SK-N-SH treated with all-trans-retinoic acid at 6 μM for 48 hours (cell line): Measurements from ENCODE around the gene CHD1.

Source experiments
- ATAC-seq: fragments of 200-7000 bp; cut with Tn5 transposase; 3 replicates; pipeline ENCODE4 v1.9.1; 2020; ENCODE audit warnings: mild to moderate bottlenecking, moderate library complexity
- ARNTL ChIP-seq: fragments of 450-650 bp; formaldehyde crosslinking; IDR thresholded peaks from 2 replicates; pipeline ENCODE4 v1.5.0; 2020; ENCODE audit warnings: low read depth, mild to moderate bottlenecking, moderate library complexity, borderline replicate concordance
- BACH2 ChIP-seq: fragments of 250-450 bp; sonication (Bioruptor Pico); IDR thresholded peaks from 2 replicates; pipeline ENCODE4 v1.9.0; 2021; ENCODE audit warnings: mild to moderate bottlenecking, borderline replicate concordance
- CSDC2 ChIP-seq: fragments of 250-450 bp; sonication (Bioruptor Pico); IDR thresholded peaks from 2 replicates; pipeline ENCODE4 v1.5.0; 2020; ENCODE audit warnings: mild to moderate bottlenecking, moderate library complexity
- ESRRG ChIP-seq: fragments of 250-450 bp; sonication (Bioruptor Pico); IDR thresholded peaks from 2 replicates; pipeline ENCODE4 v1.6.1; 2021; ENCODE audit warnings: mild to moderate bottlenecking
- GLIS3 ChIP-seq: fragments of 250-450 bp; sonication (Bioruptor Pico); IDR thresholded peaks from 2 replicates; pipeline ENCODE4 v1.5.0; 2020; ENCODE audit warnings: mild to moderate bottlenecking, moderate library complexity
- ISL1 ChIP-seq: fragments of 250-450 bp; sonication (Bioruptor Pico); IDR thresholded peaks from 2 replicates; pipeline ENCODE4 v2.1.2; 2022; ENCODE audit warnings: mild to moderate bottlenecking, moderate library complexity
- OSR1 ChIP-seq: fragments of 250-450 bp; sonication (Bioruptor Pico); IDR thresholded peaks from 2 replicates; pipeline ENCODE4 v1.8.0; 2022; ENCODE audit warnings: moderate library complexity, mild to moderate bottlenecking, inconsistent platforms
- PPARA ChIP-seq: fragments of 250-450 bp; sonication (Bioruptor Pico); IDR thresholded peaks from 2 replicates; pipeline ENCODE4 v1.5.0; 2020; ENCODE audit warnings: mild to moderate bottlenecking, borderline replicate concordance
- RARB ChIP-seq: fragments of 250-450 bp; sonication (Bioruptor Pico); IDR thresholded peaks from 2 replicates; pipeline ENCODE4 v1.8.0; 2021; ENCODE audit warnings: mild to moderate bottlenecking, moderate library complexity
- TOX ChIP-seq: fragments of 250-450 bp; sonication (Bioruptor Pico); IDR thresholded peaks from 2 replicates; pipeline ENCODE4 v1.8.0; 2021; ENCODE audit warnings: mild to moderate bottlenecking, moderate library complexity, borderline replicate concordance
- ZC3H10 ChIP-seq: fragments of 250-450 bp; sonication (Bioruptor Pico); IDR thresholded peaks from 2 replicates; pipeline ENCODE4 v1.5.1; 2021; ENCODE audit warnings: mild to moderate bottlenecking, moderate library complexity
- ZFP3 ChIP-seq: fragments of 250-450 bp; sonication (Bioruptor Pico); IDR thresholded peaks from 2 replicates; pipeline ENCODE4 v1.5.0; 2020; ENCODE audit warnings: mild to moderate bottlenecking, moderate library complexity
- ZFP30 ChIP-seq: fragments of 450-650 bp; formaldehyde crosslinking; IDR thresholded peaks from 2 replicates; pipeline ENCODE4 v1.5.0; 2022; ENCODE audit warnings: mild to moderate bottlenecking, moderate library complexity
- ZNF70 ChIP-seq: fragments of 450-650 bp; formaldehyde crosslinking; IDR thresholded peaks from 2 replicates; pipeline ENCODE4 v1.5.0; 2020; ENCODE audit warnings: mild to moderate bottlenecking, moderate library complexity
- TF ChIP-seq, protein P1 (sequence below): fragments of 250-450 bp; sonication (Bioruptor Pico); IDR thresholded peaks from 2 replicates; pipeline ENCODE4 v1.8.0; 2020; ENCODE audit warnings: mild to moderate bottlenecking, moderate library complexity, borderline replicate concordance
- TF ChIP-seq, protein P2 (sequence below): fragments of 250-450 bp; sonication (Bioruptor Pico); IDR thresholded peaks from 2 replicates; pipeline ENCODE4 v1.5.1; 2020; ENCODE audit warnings: low read depth, mild to moderate bottlenecking, moderate library complexity
- TF ChIP-seq, protein P3 (sequence below): fragments of 250-450 bp; sonication (Bioruptor Pico); IDR thresholded peaks from 2 replicates; pipeline ENCODE4 v1.8.0; 2021; ENCODE audit warnings: low read depth, mild to moderate bottlenecking, moderate library complexity, borderline replicate concordance
- TF ChIP-seq, protein P4 (sequence below): fragments of 250-450 bp; sonication (Bioruptor Pico); IDR thresholded peaks from 2 replicates; pipeline ENCODE4 v1.5.1; 2021; ENCODE audit warnings: mild to moderate bottlenecking, moderate library complexity
- TF ChIP-seq, protein P5 (sequence below): fragments of 250-450 bp; sonication (Bioruptor Pico); IDR thresholded peaks from 2 replicates; pipeline ENCODE4 v1.5.0; 2020; ENCODE audit warnings: mild to moderate bottlenecking, moderate library complexity

CHD1 gene

DNA sequence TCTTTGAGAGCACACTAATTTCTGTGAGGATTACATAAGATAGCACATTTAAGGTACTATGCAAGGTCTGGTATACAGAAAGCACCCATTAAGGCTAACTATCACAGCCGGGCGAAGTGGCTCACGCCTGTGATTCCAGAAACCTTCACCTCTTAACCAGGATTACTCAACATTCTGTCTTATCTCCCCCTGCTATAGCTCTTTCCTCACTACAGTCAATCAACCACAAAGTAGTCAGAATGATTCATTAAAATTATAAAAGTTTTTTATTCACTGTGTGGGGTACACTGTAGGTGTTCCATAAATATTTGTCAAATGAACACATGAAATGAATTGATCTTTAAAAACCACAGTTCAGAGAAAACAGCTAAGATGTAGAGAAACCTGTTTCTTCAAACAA is 48.7 kb downstream of the CHD1 start:
- TF ChIP-seq CSDC2 (no peak), ZFP30 (CRISPR knock-in tag) (no peak), ESRRG (CRISPR knock-in tag) (no peak), ZFP3 (CRISPR knock-in tag) (no peak), ISL1 (CRISPR knock-in tag) (no peak), BACH2 (CRISPR knock-in tag) (no peak), PPARA (CRISPR knock-in tag) (no peak), TOX (CRISPR knock-in tag) (no peak)
- TF ChIP-seq, protein P1, sequence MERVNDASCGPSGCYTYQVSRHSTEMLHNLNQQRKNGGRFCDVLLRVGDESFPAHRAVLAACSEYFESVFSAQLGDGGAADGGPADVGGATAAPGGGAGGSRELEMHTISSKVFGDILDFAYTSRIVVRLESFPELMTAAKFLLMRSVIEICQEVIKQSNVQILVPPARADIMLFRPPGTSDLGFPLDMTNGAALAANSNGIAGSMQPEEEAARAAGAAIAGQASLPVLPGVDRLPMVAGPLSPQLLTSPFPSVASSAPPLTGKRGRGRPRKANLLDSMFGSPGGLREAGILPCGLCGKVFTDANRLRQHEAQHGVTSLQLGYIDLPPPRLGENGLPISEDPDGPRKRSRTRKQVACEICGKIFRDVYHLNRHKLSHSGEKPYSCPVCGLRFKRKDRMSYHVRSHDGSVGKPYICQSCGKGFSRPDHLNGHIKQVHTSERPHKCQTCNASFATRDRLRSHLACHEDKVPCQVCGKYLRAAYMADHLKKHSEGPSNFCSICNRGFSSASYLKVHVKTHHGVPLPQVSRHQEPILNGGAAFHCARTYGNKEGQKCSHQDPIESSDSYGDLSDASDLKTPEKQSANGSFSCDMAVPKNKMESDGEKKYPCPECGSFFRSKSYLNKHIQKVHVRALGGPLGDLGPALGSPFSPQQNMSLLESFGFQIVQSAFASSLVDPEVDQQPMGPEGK (CRISPR knock-in tag) = no peak
- TF ChIP-seq, protein P2, sequence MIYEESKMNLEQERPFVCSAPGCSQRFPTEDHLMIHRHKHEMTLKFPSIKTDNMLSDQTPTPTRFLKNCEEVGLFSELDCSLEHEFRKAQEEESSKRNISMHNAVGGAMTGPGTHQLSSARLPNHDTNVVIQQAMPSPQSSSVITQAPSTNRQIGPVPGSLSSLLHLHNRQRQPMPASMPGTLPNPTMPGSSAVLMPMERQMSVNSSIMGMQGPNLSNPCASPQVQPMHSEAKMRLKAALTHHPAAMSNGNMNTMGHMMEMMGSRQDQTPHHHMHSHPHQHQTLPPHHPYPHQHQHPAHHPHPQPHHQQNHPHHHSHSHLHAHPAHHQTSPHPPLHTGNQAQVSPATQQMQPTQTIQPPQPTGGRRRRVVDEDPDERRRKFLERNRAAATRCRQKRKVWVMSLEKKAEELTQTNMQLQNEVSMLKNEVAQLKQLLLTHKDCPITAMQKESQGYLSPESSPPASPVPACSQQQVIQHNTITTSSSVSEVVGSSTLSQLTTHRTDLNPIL (CRISPR knock-in tag) = no peak
- TF ChIP-seq, protein P3, sequence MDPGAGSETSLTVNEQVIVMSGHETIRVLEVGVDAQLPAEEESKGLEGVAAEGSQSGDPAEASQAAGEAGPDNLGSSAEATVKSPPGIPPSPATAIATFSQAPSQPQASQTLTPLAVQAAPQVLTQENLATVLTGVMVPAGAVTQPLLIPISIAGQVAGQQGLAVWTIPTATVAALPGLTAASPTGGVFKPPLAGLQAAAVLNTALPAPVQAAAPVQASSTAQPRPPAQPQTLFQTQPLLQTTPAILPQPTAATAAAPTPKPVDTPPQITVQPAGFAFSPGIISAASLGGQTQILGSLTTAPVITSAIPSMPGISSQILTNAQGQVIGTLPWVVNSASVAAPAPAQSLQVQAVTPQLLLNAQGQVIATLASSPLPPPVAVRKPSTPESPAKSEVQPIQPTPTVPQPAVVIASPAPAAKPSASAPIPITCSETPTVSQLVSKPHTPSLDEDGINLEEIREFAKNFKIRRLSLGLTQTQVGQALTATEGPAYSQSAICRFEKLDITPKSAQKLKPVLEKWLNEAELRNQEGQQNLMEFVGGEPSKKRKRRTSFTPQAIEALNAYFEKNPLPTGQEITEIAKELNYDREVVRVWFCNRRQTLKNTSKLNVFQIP (CRISPR knock-in tag) = no peak
- no peak for ATAC-seq

DNA sequence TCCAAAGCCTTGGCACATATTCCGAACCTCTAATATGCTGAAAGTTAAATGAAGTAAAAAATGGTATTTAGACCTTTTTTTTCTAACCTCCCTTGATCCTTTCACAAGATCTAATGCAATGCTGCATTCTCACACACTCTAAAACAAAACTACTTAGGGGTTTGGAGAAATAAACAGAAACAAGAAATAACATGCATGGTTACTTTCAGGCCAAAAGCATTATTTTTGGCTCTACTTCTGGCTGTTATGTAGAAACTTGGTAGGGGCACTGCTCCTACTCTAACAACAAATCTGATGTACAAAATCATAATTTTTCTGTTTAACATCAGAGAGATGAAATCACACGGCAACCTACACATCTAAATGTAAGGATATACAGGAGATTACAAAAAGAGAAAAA is 51.2 kb downstream of the CHD1 start:
- no peak for TF ChIP-seq ZFP3 (CRISPR knock-in tag)
- TF ChIP-seq, protein P2 (CRISPR knock-in tag) = no peak
- TF ChIP-seq, protein P1 (CRISPR knock-in tag) = no peak
- no peak for TF ChIP-seq ZNF70 (CRISPR knock-in tag)
- no peak for TF ChIP-seq ZFP30 (CRISPR knock-in tag)
- TF ChIP-seq, protein P4, sequence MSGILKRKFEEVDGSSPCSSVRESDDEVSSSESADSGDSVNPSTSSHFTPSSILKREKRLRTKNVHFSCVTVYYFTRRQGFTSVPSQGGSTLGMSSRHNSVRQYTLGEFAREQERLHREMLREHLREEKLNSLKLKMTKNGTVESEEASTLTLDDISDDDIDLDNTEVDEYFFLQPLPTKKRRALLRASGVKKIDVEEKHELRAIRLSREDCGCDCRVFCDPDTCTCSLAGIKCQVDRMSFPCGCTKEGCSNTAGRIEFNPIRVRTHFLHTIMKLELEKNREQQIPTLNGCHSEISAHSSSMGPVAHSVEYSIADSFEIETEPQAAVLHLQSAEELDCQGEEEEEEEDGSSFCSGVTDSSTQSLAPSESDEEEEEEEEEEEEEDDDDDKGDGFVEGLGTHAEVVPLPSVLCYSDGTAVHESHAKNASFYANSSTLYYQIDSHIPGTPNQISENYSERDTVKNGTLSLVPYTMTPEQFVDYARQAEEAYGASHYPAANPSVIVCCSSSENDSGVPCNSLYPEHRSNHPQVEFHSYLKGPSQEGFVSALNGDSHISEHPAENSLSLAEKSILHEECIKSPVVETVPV = no peak
- no peak for TF ChIP-seq CSDC2
- TF ChIP-seq RARB (CRISPR knock-in tag) = no peak
- ATAC-seq = no peak

DNA sequence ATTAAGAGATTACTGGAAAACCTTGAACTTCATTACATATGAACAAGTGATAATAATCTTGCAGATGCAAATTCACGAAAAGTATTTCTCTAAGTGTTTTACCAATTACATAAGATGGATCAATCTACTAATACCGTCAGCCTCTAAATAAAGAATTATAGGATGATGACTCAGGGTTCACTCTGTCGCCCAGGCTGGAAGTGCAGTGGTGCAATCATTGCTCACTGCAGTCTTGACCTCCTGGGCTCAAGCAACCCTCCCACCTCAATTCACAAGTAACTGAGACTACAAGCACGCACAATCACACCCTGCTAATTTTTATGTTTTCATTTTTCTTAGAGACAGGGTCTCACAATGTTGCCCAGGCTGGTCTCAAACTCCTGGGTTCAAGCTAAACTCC is 56.1 kb downstream of the CHD1 start:
- no peak for ATAC-seq
- no peak for TF ChIP-seq RARB (CRISPR knock-in tag)
- TF ChIP-seq GLIS3 (CRISPR knock-in tag) = no peak
- no peak for TF ChIP-seq ZC3H10 (CRISPR knock-in tag)
- TF ChIP-seq ZFP3 (CRISPR knock-in tag) = no peak
- no peak for TF ChIP-seq CSDC2
- TF ChIP-seq, protein P3 (CRISPR knock-in tag) = no peak
- no peak for TF ChIP-seq OSR1 (CRISPR knock-in tag)
- TF ChIP-seq, protein P5, sequence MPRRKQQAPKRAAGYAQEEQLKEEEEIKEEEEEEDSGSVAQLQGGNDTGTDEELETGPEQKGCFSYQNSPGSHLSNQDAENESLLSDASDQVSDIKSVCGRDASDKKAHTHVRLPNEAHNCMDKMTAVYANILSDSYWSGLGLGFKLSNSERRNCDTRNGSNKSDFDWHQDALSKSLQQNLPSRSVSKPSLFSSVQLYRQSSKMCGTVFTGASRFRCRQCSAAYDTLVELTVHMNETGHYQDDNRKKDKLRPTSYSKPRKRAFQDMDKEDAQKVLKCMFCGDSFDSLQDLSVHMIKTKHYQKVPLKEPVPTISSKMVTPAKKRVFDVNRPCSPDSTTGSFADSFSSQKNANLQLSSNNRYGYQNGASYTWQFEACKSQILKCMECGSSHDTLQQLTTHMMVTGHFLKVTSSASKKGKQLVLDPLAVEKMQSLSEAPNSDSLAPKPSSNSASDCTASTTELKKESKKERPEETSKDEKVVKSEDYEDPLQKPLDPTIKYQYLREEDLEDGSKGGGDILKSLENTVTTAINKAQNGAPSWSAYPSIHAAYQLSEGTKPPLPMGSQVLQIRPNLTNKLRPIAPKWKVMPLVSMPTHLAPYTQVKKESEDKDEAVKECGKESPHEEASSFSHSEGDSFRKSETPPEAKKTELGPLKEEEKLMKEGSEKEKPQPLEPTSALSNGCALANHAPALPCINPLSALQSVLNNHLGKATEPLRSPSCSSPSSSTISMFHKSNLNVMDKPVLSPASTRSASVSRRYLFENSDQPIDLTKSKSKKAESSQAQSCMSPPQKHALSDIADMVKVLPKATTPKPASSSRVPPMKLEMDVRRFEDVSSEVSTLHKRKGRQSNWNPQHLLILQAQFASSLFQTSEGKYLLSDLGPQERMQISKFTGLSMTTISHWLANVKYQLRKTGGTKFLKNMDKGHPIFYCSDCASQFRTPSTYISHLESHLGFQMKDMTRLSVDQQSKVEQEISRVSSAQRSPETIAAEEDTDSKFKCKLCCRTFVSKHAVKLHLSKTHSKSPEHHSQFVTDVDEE = no peak
- TF ChIP-seq, protein P2 (CRISPR knock-in tag) = no peak
- no peak for TF ChIP-seq ARNTL
- TF ChIP-seq, protein P4 = no peak
